ENCODE results near the gene FOXP4.

The FOXP4 gene

GRCh38 chr6:41625442-41625841 lies 79.3 kb downstream of the FOXP4 start:
- no peak for DNase-seq (ENCODE audit: low read depth in 2 of 2)

- no peak for DNase-seq (ENCODE audit: low read depth in 2 of 2)
Observed at GRCh38 chr6:41626022-41626421, 79.8 kb downstream of the FOXP4 start.

- DNase-seq (ENCODE audit: low read depth in 2 of 2), result no peak
Observed at GRCh38 chr6:41626917-41627316, 80.7 kb downstream of the FOXP4 start.

GRCh38 chr6:41629128-41629527 lies 82.9 kb downstream of the FOXP4 start:
- DNase-seq (ENCODE audit: low read depth in 2 of 2), result no peak

GRCh38 chr6:41630069-41630468 lies 83.9 kb downstream of the FOXP4 start:
- DNase-seq (ENCODE audit: low read depth in 2 of 2), result no peak

- DNase-seq (ENCODE audit: low read depth in 2 of 2), result no peak
Observed at GRCh38 chr6:41630946-41631345, 84.8 kb downstream of the FOXP4 start.

GRCh38 chr6:41633056-41633634 lies 87.0 kb downstream of the FOXP4 start:
- DNase-seq (ENCODE audit: low read depth in 2 of 2), result no peak

- no peak for DNase-seq (ENCODE audit: low read depth in 2 of 2)
Observed at GRCh38 chr6:41634657-41635056, 88.5 kb downstream of the FOXP4 start.

GRCh38 chr6:41635365-41635764 lies 89.2 kb downstream of the FOXP4 start:
- no peak for DNase-seq (ENCODE audit: low read depth in 2 of 2)

- no peak for DNase-seq (ENCODE audit: low read depth in 2 of 2)
Observed at GRCh38 chr6:41636833-41637193, 90.6 kb downstream of the FOXP4 start.

GRCh38 chr6:41637194-41638001 lies 91.2 kb downstream of the FOXP4 start:
- DNase-seq (ENCODE audit: low read depth in 2 of 2), result no peak

- no peak for DNase-seq (ENCODE audit: low read depth in 2 of 2)
Observed at GRCh38 chr6:41638002-41638934, 92.1 kb downstream of the FOXP4 start, which contains the start of gene MDFI. TSS of gene MDFI (plus strand) at chr6:41638468. CDS start at chr6:41638750, 282 bp downstream.

- DNase-seq (ENCODE audit: low read depth in 2 of 2), result no peak
Observed at GRCh38 chr6:41638935-41639808, 93.0 kb downstream of the FOXP4 start.

GRCh38 chr6:41639809-41640371 lies 93.7 kb downstream of the FOXP4 start:
- DNase-seq (ENCODE audit: low read depth in 2 of 2), result no peak

- no peak for DNase-seq (ENCODE audit: low read depth in 2 of 2)
Observed at GRCh38 chr6:41640426-41640825, 94.2 kb downstream of the FOXP4 start.

- no peak for DNase-seq (ENCODE audit: low read depth in 2 of 2)
Observed at GRCh38 chr6:41641352-41641925, 95.3 kb downstream of the FOXP4 start.

GRCh38 chr6:41642090-41642959 lies 96.1 kb downstream of the FOXP4 start:
- no peak for DNase-seq (ENCODE audit: low read depth in 2 of 2)

GRCh38 chr6:41642960-41643898 lies 97.0 kb downstream of the FOXP4 start:
- no peak for DNase-seq (ENCODE audit: low read depth in 2 of 2)

- DNase-seq (ENCODE audit: low read depth in 2 of 2), result no peak
Observed at GRCh38 chr6:41643899-41644269, 97.7 kb downstream of the FOXP4 start.

All from stimulated activated CD8-positive, alpha-beta memory T cell treated with anti-CD3 and anti-CD28 coated beads, Interleukin-15, amount 100 ng/mL, for 48 hours (primary cell).